ENCODE results near the gene PIGX.

Gene PIGX

DNA sequence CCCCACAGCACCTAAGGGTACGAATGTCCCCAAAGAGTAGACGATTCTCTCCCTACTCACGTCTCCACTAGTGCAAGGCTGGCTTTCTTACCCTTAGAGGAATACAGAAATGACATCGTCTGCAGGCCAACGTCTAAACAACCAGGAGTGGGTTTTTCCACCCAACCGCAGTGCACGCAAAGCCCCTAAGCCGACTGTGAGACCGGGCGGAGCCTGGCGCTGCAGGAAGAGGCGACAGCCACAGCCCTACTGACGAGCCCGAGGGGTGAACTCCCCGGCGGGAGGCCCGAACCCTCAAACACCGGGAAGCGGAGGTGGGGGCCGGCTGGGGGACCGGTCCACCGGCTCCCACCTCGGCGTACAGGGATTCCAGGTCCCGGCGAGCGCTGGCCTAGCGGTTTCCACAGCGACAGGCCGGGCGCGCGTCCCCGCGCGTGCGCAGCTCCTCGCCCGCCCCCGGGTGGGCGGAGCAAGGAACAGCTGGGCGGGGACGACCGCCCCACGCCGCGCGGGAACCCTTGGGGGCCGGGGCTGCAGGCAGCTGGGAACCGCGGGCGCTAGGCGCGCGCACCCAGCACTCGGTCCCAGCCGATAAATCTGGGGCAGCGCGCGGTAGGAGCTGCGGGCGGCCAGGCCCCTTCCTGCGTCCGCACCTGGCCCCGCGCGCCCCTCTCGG, at the start of gene PIGX, which contains the start of gene CEP19:
TSS of gene PIGX (plus strand) at position 540 of the 676 bp plus-strand sequence.
TSS of gene CEP19 (minus strand) at position 413 of the 676 bp plus-strand sequence. CDS start 3,593 bp downstream, outside the sequence.
- DNase-seq = peak; percentile 58

DNA sequence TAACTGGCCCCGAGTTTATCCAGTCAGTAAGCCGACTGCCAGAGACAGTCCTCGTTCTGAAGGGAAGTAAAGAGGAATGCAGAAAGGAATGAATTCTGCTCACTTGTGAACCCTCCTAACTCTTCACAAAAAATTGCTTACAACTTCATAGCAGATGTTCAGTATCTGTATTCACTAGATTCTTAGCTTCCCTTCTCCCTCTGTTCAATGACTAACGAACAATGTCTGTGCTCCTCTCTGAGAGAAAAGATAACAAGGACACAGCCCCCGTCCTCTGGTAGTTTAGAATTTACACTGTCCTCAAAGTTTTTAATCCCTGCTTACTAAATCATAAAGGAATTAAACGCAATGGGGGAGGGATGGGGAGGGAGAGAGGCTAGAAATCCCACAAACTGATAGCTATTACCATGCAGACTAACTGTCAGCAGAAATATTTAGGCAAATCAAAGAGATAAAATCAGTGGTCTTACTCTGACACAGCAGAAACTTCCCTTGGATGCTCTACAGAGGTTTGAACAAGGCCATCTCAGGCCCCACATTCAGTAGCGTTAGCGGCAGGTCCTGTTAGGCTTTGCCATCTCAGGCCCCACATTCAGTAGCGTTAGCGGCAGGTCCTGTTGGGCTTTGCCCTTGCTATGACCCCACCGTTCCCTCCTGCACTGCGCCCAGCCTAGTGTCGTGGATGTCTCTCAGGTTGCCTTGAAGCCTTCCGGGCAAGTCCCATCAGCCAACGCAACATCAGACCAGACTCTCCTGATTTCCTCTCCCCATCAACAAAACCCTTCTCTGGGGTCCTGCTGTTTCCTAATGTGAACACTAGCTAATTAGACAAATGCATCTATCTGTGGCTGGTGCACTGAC, 49.2 kb upstream of the PIGX start:
- DNase-seq = no peak

DNA sequence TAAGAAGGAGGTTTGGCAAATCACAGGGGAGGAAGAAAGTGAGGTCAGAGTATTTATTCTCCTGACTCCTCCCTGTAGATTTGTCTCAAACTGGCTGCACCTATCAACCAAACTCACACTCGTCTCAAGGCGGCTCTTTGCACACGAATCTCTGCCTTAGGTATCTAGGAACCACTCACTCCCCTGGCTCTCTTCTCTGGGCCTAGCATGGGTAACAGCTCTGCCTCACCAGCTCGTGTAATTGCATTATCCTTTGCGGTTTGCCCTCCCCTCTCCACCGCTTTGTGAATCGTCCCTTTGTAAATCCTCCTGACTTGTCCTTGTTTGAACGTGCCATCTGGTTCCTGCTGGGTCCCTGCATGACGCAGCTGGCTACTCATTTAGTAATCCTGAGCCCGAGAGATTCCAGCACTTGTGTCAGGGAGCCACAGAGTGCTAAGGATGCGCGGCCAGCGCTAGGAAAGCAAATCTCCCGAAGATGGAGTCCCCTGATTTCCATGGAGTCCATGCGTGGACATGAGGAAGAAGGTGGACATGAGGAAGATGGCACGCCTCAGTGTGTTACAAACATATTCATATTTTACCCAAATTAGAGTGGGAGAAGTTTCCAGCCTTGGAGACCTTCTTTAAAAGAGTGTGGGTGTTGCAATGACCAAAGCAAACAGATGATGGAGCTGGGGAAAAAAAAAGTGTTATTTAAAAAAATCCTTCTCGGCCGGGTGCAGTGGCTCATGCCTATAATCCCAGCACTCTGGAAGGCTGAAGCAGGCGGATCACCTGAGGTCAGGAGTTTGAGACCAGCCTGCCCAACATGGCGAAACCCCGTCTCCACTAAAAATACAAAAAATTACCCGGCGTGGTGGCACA, 45.9 kb upstream of the PIGX start:
- DNase-seq = peak; percentile 34

DNA sequence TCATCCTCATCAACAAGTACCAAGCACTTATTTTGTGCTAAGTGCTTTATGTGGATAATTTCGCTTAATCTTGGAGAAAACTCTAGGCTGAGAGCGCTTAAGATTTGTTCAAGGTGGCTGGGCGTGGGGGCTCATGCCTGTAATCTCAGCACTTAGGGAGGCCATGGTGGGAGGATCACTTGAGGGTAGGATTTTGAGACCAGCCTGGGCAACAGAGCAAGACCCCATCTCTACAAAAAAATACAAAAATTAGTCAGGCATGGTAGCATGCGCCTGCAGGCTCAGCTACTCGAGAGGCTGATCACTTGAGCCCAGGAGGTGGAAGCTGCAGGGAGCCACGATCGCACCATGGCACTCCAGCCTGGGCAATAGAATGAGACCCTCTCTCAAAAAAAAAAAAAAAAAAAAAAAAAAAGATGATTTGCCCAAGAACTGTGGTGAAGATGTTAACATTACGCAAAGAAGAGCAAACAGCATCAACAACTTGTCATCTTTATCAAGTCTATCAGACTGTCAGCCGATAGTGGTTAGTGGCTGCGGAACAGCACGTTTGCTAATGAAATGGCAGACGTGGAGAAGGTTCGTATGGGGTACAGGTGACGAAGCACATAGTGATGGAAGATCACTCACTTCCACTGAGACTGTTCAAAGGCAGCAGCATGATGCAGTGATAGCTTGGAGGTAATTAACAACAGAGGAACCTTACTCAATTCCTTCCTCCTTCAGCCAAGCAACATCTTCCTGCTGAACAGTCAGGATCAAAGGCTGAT, 44.9 kb upstream of the PIGX start:
- no peak for DNase-seq

DNA sequence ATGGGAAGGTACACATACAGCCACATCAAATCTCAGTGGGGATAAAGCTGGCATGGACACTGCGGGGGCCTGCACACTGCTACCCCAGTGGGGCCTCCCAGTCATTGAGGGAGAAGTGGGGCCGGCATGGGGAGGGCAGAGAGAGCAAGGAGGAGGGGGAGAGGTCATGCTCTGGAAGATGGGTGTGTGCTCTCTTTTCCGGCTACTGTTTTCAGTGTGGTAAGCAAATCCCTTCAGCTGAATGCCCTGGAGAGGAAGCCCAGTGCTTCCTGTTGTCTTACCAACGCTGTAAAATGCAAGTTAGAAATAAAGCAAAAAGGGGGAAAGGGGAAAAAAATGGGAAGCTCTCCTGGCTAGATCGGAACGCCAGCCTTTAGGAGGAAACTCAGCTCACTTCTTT, 41.8 kb upstream of the PIGX start:
- no peak for DNase-seq

DNA sequence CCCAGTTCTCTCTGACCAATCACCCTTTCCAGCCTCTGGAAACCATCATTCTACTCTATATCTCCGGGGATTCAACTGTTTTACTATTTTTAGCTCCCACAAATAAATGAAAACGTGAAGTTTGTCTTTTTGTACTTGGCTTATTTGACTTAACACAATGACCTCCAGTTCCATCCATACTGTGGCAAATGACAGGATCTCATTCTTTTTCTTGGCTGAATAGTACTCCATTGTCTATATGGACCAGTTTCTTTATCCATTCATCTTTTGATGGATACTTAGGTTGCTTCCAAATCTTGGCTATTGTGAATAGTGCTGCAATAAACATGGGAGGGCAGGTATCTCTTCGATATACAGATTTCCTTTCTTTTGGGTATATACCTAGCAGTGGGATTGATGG, 38.5 kb upstream of the PIGX start:
- no peak for DNase-seq

DNA sequence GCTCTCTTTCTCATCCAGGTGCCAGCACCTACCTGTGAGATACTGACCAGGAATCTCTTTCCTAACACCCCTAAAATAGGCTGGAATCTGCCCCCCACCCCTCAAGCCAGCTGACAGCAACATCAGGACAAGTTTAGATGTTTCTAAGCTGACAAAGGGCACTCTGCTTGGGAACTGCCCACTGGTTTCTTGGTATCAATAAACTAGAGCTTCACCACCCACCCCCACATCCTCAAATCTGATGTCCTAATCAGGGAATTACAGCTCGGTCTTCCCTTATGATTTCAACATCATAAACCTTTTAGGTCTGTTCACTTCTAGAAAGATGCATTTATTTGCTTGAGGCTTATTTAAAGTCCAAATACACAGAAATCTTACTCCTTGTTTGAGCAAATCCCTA, 34.8 kb upstream of the PIGX start:
- no peak for DNase-seq

DNA sequence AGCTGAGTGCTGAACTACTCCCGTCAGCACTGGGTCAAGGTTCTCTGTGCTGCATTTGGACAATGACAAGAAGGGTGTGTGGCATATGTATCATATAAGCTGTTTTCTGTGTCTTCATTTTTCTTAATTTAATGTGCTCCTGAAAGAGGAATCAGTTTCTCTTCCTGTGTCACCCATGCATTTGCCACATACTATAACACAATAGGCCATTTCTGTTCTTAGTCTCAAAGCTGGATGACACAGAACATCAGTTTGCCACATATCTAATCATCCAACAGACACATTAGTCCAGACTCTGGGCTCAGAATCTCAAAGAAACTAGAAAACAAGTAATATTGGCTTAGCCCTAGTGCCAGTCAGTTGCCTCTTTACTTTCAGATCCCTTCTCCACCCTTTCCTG, 34.2 kb upstream of the PIGX start:
- DNase-seq = no peak

DNA sequence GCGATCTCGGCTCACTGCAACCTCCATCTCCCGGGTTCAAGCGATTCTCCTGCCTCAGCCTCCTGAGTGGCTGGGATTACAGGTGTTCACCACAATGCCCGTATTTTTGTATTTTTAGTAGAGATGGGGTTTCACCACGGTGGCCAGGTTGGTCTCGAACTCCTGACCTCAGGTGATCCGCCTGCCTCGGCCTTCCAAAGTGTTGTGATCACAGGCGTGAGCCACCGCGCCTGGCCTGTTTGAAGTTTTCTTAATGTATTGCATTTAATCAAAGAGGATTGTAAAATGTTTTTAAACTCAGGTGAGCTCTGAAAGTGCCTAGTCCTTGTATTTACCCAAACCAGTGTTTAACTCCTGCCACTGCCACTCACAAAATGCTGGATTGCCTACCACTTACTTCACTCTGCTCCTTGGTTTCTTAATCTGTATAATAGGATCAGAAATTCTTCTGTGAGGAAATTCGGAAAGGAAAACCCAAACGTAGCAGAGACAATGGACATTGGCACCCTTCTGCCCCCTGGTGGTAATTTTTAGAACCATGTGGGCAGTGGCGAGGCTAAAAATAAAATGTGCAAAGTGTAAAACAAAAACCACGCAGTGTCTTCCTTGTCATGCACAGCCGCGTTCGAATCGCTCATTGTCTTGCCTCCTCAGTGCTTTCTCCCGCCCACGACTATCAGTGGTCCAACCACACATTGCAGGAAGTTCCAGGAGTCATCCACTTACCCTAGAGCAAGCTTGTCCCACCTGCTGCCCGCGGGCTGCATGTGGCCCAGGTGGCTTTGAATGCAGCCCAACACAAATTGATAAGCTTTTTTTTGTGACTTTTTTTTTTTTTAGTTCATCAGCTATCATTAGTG, 27.4 kb upstream of the PIGX start:
- DNase-seq = peak; percentile 6

DNA sequence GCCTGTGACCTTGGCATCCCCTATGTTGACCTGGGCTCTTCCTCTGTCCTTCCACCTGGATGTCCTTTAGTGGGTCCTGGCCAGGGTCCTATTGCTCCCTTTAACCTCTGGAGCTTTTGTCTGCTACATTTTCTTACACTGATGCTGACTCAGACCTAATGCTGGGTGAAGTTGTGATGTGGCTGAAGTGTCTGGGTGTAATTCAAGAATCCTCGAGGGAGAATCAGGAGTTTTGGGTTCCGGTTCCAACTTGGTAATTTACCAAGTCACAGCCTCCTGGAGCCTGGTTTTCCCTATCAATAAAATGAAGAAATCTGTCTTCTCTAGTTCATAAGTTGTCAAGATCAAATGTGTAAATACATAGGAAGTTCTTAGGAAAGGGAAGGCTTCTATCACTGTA, 25.7 kb upstream of the PIGX start:
- DNase-seq = no peak

DNA sequence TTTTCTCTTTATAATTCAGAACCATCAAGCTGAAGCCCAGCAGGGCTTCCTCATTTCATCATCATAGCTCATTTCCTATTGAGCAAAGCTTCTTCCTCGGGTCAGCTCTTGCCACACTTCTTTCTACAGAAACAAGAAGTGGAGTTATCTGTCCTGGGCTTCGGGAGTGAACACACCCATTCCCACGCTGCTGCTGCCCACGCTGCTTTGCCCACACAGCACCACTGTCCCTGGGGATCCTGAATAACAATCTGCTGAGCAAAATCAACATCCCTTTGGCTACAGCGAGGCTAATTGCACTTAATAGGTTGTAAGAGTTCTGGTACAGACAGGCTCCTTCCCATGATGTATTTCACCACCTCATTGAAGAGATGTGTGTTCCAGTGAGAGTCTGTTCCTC, 23.8 kb upstream of the PIGX start:
- peak; percentile 2 for DNase-seq

DNA sequence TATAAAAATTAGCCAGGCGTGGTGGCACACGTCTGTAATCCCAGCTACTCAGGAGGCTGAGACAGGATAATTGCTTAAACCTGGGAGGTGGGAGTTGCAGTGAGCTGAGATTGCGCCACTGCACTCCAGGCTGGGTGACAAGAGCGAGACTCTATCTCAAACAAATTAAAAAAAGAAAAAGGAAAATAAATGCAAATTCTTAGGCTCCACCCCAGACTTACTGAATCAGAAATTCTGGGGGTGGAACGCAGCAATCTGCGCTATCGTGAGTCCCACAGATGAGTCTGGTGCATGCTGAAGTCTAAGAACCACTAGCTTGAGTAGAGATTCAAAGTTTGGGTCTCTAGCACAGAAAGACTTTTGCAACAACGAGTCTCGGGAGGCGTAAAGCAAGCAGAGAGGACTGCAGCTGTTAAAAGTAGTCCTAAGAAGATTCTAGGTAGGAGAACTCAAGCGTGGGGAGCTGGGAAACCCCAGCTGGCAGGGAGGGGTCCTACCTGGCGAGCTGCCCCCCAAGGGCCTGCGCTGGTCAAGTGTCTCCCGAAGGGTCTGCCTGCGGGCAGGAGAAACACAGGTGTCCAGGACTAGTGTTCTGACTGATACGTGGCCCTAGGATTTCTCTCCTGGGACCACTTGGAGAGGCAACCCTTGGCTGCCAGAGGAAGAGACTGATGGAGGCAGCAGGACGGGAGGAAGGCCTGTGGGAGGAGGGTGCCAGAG, 22.1 kb upstream of the PIGX start:
- DNase-seq = no peak

DNA sequence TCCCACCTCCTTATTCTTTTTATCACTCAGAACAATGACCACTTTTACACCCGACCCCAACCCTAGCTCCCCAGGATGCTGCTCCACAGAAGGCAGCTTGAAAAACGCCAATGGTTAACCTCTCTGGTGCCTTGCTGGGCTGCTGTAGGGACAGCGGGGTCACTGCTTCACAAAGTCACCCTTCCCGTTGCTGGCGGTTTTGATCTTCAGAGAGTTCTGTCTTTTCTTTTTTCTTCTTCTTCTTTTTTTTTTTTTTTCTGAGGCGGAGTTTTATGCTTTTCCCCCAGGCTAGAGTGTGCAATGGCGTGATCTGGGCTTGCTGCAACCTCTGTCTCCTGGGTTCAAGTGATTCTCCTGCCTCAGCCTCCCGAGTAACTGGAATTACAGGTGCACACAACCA, 20.8 kb upstream of the PIGX start:
- DNase-seq = no peak

DNA sequence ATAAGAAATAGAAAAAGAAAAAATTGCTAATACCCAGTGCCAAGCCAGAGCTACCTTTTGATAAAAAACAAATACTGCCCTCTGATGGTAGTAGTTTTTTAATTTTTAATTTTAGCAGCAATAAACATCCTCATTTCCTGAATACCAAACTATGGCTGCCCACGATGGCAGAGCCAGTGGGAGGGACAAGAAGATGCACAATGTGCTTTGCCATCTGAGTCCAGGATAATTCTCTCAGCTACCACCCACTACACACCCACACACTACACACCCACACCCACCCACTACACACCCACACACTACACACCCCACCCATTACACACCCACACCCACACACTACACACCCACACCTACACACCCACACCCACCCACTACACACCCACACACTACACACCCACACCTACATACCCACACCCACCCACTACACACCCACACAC, 18.0 kb upstream of the PIGX start:
- no peak for DNase-seq

DNA sequence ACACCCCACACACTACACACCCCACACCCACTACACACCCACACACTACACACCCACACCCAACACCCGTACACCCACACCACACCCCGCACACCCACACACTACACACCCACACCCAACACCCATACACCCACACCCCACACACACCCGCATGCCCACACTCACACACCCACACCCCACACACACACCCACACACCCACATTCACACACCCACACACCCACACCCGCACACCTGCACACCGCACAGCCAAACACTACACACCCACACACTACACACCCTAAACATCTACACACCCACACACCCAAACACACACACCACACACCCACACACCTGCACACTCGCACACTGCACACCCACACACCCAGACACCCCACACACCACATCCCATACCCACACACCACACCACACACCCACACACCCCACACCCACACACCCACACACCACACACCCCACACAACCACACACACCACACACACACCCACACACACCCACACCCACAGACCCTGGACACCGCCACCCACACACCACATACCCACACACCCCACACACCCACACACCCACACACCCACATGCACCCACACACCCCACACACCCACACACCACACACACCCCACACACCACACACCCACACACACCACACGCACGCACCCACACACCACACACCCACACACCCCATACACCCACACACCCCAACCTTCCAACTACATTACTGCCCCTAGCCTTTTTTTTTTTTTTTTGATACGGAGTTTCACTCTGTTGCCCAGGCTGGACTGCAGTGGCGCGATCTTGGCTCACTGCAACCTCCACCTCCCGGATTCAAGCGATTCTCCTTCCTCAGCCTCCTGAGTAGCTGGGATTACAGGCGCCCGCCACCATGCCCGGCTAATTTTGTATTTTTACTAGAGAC, 17.0 kb upstream of the PIGX start:
- no peak for DNase-seq

DNA sequence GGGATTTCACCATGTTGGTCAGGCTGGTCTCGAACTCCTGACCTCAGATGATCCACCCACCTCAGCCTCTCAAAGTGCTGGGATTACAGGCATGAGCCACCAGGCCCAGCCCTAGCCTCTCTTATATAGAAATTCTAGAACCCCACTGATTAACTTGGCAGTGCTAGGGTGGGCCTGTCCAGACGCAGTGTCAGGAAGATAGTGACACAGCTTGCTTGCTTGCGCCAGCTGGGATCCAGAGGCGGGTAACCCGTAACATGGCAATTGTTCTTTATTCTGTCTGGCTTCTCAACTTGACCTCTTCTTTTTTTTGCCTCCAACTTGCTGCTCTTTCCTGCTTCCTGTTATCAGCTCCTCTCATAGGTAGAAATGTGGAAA, 16.3 kb upstream of the PIGX start:
- no peak for DNase-seq

DNA sequence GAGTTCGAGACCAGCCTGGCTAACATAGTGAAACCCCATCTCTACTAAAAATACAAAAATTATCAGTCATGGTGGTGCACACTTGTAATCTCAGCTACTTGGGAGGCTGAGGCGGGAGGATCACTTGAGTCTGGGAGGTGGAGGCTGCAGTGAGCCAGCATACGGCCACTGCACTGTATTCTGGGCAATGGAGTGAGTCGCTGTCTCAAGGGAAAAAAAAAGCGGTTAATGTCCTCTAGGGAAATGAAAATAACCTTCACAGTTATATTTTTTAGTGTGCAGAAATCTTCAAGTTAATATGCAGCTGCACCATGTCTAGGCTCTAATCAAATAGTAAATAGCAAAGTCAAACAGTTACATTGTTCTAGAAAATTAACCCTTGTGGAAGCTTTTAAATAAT, 14.9 kb upstream of the PIGX start:
- DNase-seq = no peak

DNA sequence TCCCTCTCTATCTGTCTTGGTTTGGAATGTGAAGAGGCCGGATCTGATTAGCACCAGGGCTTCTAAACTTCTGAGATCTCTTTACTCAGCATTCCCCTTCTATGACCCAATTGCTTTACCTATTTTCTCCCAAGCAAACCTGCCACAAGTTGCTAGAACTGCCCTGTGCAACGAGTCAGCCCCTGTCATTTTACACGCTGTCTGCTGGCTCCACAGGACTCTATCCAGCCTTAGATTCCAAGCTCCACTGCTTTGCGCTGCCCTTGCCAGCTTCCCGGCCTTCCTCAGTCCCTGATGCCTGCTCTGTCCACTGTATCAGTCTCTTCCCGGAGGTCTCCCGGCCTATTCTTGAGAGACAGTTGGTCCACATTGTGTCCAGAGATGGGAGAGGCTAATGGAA, 12.4 kb upstream of the PIGX start:
- DNase-seq = no peak

DNA sequence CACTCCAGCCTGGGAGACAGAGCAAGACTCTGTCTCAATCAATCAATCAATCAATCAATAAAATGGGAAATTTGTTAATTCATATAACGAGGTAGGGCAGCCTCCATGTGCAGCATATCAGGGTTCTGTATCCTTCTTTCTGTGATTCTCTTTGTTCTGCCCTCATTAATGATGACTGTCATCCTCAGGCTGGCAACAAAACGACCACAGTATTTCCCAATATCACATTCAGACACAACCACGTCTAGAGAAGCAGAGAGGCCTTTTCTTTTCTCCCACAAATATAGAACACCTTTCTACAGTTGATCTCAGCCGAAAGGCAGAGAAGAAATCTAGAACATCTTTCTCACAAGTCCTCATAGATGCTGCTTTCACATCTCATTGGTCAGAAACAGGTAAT, 11.4 kb upstream of the PIGX start:
- no peak for DNase-seq

DNA sequence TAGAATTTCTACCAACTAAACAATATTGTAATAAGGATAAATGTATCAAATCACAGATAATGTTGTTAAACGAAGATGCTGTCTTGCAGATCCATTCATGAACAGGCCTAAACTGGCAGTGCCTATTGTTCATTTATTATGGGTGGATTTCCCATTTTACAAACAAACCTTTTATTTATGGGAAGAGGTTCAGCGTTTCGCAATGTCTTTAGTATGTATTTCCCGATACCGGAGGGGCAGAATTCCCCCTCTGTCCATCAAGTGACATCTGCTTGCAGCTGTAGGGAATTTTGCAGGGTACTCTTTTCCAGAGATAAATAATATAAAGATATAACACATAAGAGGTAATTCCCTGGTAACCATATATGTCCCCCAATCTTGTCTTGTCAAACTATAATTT, 5.8 kb upstream of the PIGX start:
- no peak for DNase-seq

Measured in NCI-H748 treated with DMSO at 0.1 percent for 48 hours (cell line).